K562 (cell line): ENCODE data around the gene U2AF1L4. TPM values are rescaled to one million over a fixed set of nuclear protein-coding genes. Genes with fewer than 3 reads are reported as not detected.
A peak's percentile ranks its signal among the peaks of the same experiment; 100 is the strongest.

ENCODE experiments used
- CEBPG ChIP-seq, 3 experiments: fragments of 200-800 bp in 1 of 3; sonication (Bioruptor generic) in 1 of 3; sonication (generic) in 1 of 3; formaldehyde crosslinking in 1 of 3; IDR thresholded peaks in 2 of 3; conservative IDR thresholded peaks in 1 of 3; 2 replicates each; pipeline versions ENCODE4 v1.6.1 to v1.8.0; 2016 to 2022; ENCODE audit warnings: missing compliant biosample characterization in 2 of 3, missing genetic modification characterization in 2 of 3, mild to moderate bottlenecking in 1 of 3, missing genetic modification reagents in 1 of 3
- CXXC5 ChIP-seq: fragments of 250-450 bp; sonication (Bioruptor Pico); IDR thresholded peaks from 2 replicates; pipeline ENCODE4 v1.8.0; 2022; ENCODE audit warnings: inconsistent platforms, mild to moderate bottlenecking, moderate library complexity
- ETV5 ChIP-seq: sonication (generic); formaldehyde crosslinking; IDR thresholded peaks from 2 replicates; pipeline ENCODE4 v1.4.0; 2020; ENCODE audit warnings: low read depth, mild to moderate bottlenecking, missing genetic modification reagents
- GATAD2A ChIP-seq: fragments of 450-650 bp; IDR thresholded peaks from 2 replicates; pipeline ENCODE4 v1.6.1; 2017
- HIVEP1 ChIP-seq: fragments of 250-450 bp; sonication (Bioruptor Pico); IDR thresholded peaks from 2 replicates; pipeline ENCODE4 v1.4.0; 2020; ENCODE audit warnings: mild to moderate bottlenecking
- HNRNPLL ChIP-seq: fragments of 200-400 bp; formaldehyde crosslinking; IDR thresholded peaks from 2 replicates; pipeline ENCODE4 v1.6.1; 2017; ENCODE audit warnings: low read length, low read depth, mild to moderate bottlenecking; ENCODE audit not compliant: poor library complexity, severe bottlenecking
- RBM39 ChIP-seq: fragments of 200-400 bp; formaldehyde crosslinking; optimal IDR thresholded peaks from 2 replicates; pipeline ENCODE3; 2018; ENCODE audit warnings: low read depth, low read length
- TRIM28 ChIP-seq: fragments of 450-650 bp; IDR thresholded peaks from 2 replicates; pipeline ENCODE4 v1.6.1; 2017
- ZFX ChIP-seq: sonication (generic); formaldehyde crosslinking; IDR thresholded peaks from 2 replicates; pipeline ENCODE4 v1.8.0; 2022; ENCODE audit warnings: mild to moderate bottlenecking, missing genetic modification reagents, moderate library complexity
- ZNF23 ChIP-seq: fragments of 250-450 bp; sonication (Bioruptor Pico); IDR thresholded peaks from 2 replicates; pipeline ENCODE4 v1.4.0; 2020; ENCODE audit warnings: mild to moderate bottlenecking
- ZNF561 ChIP-seq: fragments of 450-650 bp; formaldehyde crosslinking; conservative IDR thresholded peaks from 2 replicates; pipeline ENCODE4 v1.4.0; 2020; ENCODE audit warnings: mild to moderate bottlenecking, moderate library complexity
- polyA plus RNA-seq, 8 experiments: library from polyadenylated mRNA; depleted of rRNA in 4 of 8; stranded (reverse) in 5 of 8; unstranded in 3 of 8; fragments of >200 nt; fragmentation: Nextera tagmentation in 2 of 8; fragmentation: Illumina TruSeq in 1 of 8; extraction: Ambion mirVana in 2 of 8; extraction: Trizol in 1 of 8; gene quantifications; 2 replicates each; pipeline versions ENCODE4 v1.2.1 to v1.2.3, GENCODE V29; 2011 to 2014; ENCODE audit warnings: inconsistent platforms in 1 of 8, missing spikeins in 1 of 8
- total RNA-seq, 7 experiments: library from RNA; depleted of rRNA in 6 of 7; stranded (reverse); fragments of >200 nt in 6 of 7; fragmentation: Illumina TruSeq in 2 of 7; extraction: Trizol in 2 of 7; gene quantifications; 2 replicates each; pipeline versions ENCODE4 v1.2.1 to v1.2.3, GENCODE V29; 2011 to 2021; ENCODE audit warnings: low replicate concordance in 1 of 7
- TF ChIP-seq, protein P1 (sequence below): fragments of 450-650 bp; IDR thresholded peaks from 2 replicates; pipeline ENCODE4 v1.6.1; 2016; ENCODE audit warnings: antibody characterized with exemption
- TF ChIP-seq, protein P2 (sequence below), 2 experiments: fragments of 450-650 bp in 1 of 2; sonication (generic) in 1 of 2; formaldehyde crosslinking in 1 of 2; IDR thresholded peaks; 2 replicates each; pipeline versions ENCODE4 v1.7.1 to v1.9.0; 2016 to 2022; ENCODE audit warnings: inconsistent platforms in 1 of 2, mild to moderate bottlenecking in 1 of 2, missing genetic modification reagents in 1 of 2
- TF ChIP-seq, protein P3 (sequence below), 2 experiments: fragments of 450-650 bp; conservative IDR thresholded peaks; 2 replicates each; pipeline ENCODE4 v1.6.1; 2017; ENCODE audit warnings: mild to moderate bottlenecking in 2 of 2, moderate library complexity in 2 of 2

The U2AF1L4 gene
- total and polyA plus RNA-seq, 9 of the 15 experiments (the other 6 are each of a cell fraction or from before 2014, with no cell fraction given): 8.4 to 19.5 (median 12.6) TPM

DNA sequence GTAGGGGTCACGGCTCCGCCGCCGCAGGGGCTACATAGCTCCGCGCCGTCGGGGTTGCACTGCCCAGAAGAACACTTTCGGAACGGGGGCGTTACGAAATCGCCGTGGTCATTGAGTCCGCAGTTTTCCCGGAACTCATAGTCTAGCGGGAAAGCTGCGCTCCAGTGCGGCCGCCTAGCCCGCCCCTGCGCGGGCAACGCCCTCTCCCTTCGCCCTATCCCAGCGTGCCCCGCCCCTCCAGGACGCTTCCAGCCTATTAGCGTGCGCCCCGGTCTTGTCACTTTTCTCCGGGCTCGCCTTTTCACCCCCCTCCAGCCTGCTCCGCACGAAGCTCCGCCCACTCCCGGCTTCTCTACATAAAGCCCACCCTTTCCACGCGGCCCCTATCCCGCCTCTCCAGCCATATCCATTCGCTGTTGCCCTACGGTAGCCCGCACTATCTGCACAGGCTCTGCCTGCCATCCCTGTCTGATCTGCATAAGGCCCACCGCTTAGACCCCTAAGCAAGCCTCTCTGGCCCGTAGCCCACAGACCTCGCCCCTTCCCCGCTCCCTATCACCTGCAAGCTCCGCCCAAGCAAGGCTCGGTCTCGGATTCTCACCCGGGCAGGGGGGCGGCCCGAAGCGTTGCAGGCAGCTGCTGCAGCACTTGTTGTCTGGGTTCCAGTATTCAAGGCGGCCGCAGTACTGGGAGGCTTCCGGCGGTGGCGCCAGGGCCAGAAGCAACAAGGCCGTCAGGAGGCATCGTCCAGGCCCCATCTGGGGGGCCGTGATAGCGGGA lies 4.6 kb downstream of the U2AF1L4 start (continued):
- TF ChIP-seq HNRNPLL (peak; percentile 92), RBM39 (peak; percentile 67), HIVEP1 (CRISPR knock-in tag) (no peak), ZNF561 (CRISPR knock-in tag) (no peak), ZNF23 (CRISPR knock-in tag) (no peak), CEBPG (CRISPR knock-in tag; IDR thresholded peaks at IDR 0.05) (peak; percentile 39; the same call in 1 of the 2 replicates), CEBPG (tag; conservative IDR thresholded peaks at IDR 0.05 in 1 of 2, IDR thresholded peaks at IDR 0.05 in 1 of 2) (peak; percentile 87), CXXC5 (CRISPR knock-in tag) (peak; percentile 92), GATAD2A (0 out of 2 replicates have a peak, but pooled peaks have one; percentile 64), TRIM28 (no peak), ZFX (CRISPR knock-in tag) (peak; percentile 85), ETV5 (CRISPR knock-in tag) (peak; percentile 65)
- TF ChIP-seq, protein P1, sequence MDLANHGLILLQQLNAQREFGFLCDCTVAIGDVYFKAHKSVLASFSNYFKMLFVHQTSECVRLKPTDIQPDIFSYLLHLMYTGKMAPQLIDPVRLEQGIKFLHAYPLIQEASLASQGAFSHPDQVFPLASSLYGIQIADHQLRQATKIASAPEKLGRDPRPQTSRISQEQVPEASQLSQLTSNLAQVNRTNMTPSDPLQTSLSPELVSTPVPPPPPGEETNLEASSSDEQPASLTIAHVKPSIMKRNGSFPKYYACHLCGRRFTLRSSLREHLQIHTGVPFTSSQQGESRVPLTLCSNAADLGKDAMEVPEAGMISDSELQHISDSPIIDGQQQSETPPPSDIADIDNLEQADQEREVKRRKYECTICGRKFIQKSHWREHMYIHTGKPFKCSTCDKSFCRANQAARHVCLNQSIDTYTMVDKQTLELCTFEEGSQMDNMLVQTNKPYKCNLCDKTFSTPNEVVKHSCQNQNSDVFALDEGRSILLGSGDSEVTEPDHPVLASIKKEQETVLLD: 0 out of 2 replicates have a peak, but pooled peaks have one; percentile 9
- TF ChIP-seq, protein P2, sequence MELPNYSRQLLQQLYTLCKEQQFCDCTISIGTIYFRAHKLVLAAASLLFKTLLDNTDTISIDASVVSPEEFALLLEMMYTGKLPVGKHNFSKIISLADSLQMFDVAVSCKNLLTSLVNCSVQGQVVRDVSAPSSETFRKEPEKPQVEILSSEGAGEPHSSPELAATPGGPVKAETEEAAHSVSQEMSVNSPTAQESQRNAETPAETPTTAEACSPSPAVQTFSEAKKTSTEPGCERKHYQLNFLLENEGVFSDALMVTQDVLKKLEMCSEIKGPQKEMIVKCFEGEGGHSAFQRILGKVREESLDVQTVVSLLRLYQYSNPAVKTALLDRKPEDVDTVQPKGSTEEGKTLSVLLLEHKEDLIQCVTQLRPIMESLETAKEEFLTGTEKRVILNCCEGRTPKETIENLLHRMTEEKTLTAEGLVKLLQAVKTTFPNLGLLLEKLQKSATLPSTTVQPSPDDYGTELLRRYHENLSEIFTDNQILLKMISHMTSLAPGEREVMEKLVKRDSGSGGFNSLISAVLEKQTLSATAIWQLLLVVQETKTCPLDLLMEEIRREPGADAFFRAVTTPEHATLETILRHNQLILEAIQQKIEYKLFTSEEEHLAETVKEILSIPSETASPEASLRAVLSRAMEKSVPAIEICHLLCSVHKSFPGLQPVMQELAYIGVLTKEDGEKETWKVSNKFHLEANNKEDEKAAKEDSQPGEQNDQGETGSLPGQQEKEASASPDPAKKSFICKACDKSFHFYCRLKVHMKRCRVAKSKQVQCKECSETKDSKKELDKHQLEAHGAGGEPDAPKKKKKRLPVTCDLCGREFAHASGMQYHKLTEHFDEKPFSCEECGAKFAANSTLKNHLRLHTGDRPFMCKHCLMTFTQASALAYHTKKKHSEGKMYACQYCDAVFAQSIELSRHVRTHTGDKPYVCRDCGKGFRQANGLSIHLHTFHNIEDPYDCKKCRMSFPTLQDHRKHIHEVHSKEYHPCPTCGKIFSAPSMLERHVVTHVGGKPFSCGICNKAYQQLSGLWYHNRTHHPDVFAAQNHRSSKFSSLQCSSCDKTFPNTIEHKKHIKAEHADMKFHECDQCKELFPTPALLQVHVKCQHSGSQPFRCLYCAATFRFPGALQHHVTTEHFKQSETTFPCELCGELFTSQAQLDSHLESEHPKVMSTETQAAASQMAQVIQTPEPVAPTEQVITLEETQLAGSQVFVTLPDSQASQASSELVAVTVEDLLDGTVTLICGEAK (IDR thresholded peaks at IDR 0.05): peak; percentile 61
- TF ChIP-seq, protein P2 (CRISPR knock-in tag; IDR thresholded peaks at IDR 0.05): no peak
- TF ChIP-seq, protein P3, sequence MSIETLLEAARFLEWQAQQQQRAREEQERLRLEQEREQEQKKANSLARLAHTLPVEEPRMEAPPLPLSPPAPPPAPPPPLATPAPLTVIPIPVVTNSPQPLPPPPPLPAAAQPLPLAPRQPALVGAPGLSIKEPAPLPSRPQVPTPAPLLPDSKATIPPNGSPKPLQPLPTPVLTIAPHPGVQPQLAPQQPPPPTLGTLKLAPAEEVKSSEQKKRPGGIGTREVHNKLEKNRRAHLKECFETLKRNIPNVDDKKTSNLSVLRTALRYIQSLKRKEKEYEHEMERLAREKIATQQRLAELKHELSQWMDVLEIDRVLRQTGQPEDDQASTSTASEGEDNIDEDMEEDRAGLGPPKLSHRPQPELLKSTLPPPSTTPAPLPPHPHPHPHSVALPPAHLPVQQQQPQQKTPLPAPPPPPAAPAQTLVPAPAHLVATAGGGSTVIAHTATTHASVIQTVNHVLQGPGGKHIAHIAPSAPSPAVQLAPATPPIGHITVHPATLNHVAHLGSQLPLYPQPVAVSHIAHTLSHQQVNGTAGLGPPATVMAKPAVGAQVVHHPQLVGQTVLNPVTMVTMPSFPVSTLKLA (conservative IDR thresholded peaks at IDR 0.05): peak; percentile 84 to 92
